GM23338 (cell line): ENCODE measurements around the gene SRSF7. TPM values are rescaled to one million over a fixed set of nuclear protein-coding genes. Genes with fewer than 3 reads are reported as not detected.
A peak's percentile ranks its signal among the peaks of the same experiment; 100 is the strongest.

Experiments
- ATAC-seq: fragments of 200-7000 bp; cut with Tn5 transposase; 3 replicates; pipeline ENCODE4 v1.9.1; 2020
- DNase-seq: peaks from one replicate; pipeline ENCODE4 v3.0.0-alpha.2; 2015; ENCODE audit warnings: low spot score
- H2AFZ ChIP-seq: fragments of 200-600 bp; sonication (generic); 2 replicates; pipeline ENCODE4 v1.8.0; 2016; ENCODE audit warnings: antibody characterized with exemption, mild to moderate bottlenecking, moderate library complexity
- H3F3A ChIP-seq: fragments of 200-600 bp; sonication (generic); replicated peaks from 2 replicates; pipeline ENCODE4 v1.8.0; 2017; ENCODE audit warnings: antibody characterized with exemption, mixed run types, low read depth
- H3K27ac ChIP-seq: fragments of 200-600 bp; sonication (generic); 2 replicates; pipeline ENCODE4 v1.6.1; 2016; ENCODE audit warnings: low read depth
- H3K27me3 ChIP-seq: fragments of 200-600 bp; sonication (generic); 2 replicates; pipeline ENCODE4 v1.8.0; 2016; ENCODE audit warnings: mild to moderate bottlenecking, mixed run types, moderate library complexity; ENCODE audit not compliant: insufficient read depth
- H3K36me3 ChIP-seq: fragments of 200-600 bp; sonication (generic); 2 replicates; pipeline ENCODE4 v1.8.0; 2016; ENCODE audit warnings: mild to moderate bottlenecking; ENCODE audit not compliant: insufficient read depth
- H3K4me1 ChIP-seq: fragments of 200-600 bp; sonication (generic); 2 replicates; pipeline ENCODE4 v1.8.0; 2016; ENCODE audit warnings: mild to moderate bottlenecking, moderate library complexity; ENCODE audit not compliant: insufficient read depth
- H3K4me2 ChIP-seq: fragments of 200-600 bp; sonication (generic); 2 replicates; pipeline ENCODE4 v1.7.1; 2017; ENCODE audit warnings: mixed run types
- H3K4me3 ChIP-seq: fragments of 200-600 bp; sonication (generic); 2 replicates; pipeline ENCODE4 v1.6.1; 2016; ENCODE audit warnings: mixed run types
- H3K79me2 ChIP-seq: fragments of 200-600 bp; sonication (generic); replicated peaks from 2 replicates; pipeline ENCODE4 v1.8.0; 2017; ENCODE audit warnings: mild to moderate bottlenecking; ENCODE audit not compliant: insufficient read depth
- H3K9me2 ChIP-seq: fragments of 200-600 bp; sonication (generic); 2 replicates; pipeline ENCODE4 v1.8.0; 2017; ENCODE audit not compliant: insufficient read depth
- H4K20me1 ChIP-seq: fragments of 200-600 bp; sonication (generic); replicated peaks from 2 replicates; pipeline ENCODE4 v1.8.0; 2017; ENCODE audit warnings: mild to moderate bottlenecking; ENCODE audit not compliant: insufficient read depth
- H3K27ac Mint-ChIP-seq: 2 replicates; pipeline ENCODE4 v1.8.0; 2020; ENCODE audit warnings: inconsistent platforms, mild to moderate bottlenecking, moderate library complexity, mixed read lengths
- H3K27me3 Mint-ChIP-seq: 3 replicates; pipeline ENCODE4 v1.8.0; 2022; ENCODE audit warnings: low read depth, mild to moderate bottlenecking, moderate library complexity, mixed read lengths, inconsistent platforms; ENCODE audit not compliant: insufficient read depth, poor library complexity
- H3K36me3 Mint-ChIP-seq: 3 replicates; pipeline ENCODE4 v1.8.0; 2021; ENCODE audit warnings: low read depth, mild to moderate bottlenecking, inconsistent platforms, moderate library complexity, mixed read lengths
- H3K4me1 Mint-ChIP-seq: 3 replicates; pipeline ENCODE4 v1.8.0; 2020; ENCODE audit warnings: mild to moderate bottlenecking, inconsistent platforms, mixed read lengths
- H3K4me3 Mint-ChIP-seq: 3 replicates; pipeline ENCODE4 v1.8.0; 2021; ENCODE audit warnings: moderate library complexity, mild to moderate bottlenecking, inconsistent platforms, mixed read lengths
- H3K9me3 Mint-ChIP-seq: 3 replicates; pipeline ENCODE4 v1.8.0; 2020; ENCODE audit warnings: moderate library complexity, mild to moderate bottlenecking, inconsistent platforms, mixed read lengths
- CREB1 ChIP-seq: fragments of 250-450 bp; sonication (Bioruptor Pico); IDR thresholded peaks from 2 replicates; pipeline ENCODE4 v1.5.0; 2020; ENCODE audit warnings: low read depth, mild to moderate bottlenecking, moderate library complexity
- EZH2 ChIP-seq: fragments of 200-600 bp; sonication (generic); IDR thresholded peaks from one replicate; pipeline ENCODE4 v1.8.0; 2017; ENCODE audit warnings: antibody characterized with exemption, mild to moderate bottlenecking, low read depth; ENCODE audit not compliant: unreplicated experiment
- EZH2phosphoT487 ChIP-seq: fragments of 200-600 bp; sonication (generic); IDR thresholded peaks from one replicate; pipeline ENCODE4 v1.8.1; 2018; ENCODE audit warnings: antibody characterized with exemption; ENCODE audit not compliant: unreplicated experiment
- JUNB ChIP-seq: IDR thresholded peaks from one replicate; pipeline ENCODE4 v1.6.1; 2016; ENCODE audit warnings: antibody characterized with exemption; ENCODE audit not compliant: unreplicated experiment
- NANOG ChIP-seq: IDR thresholded peaks from 2 replicates; pipeline ENCODE4 v1.6.1; 2016; ENCODE audit warnings: antibody characterized with exemption, borderline replicate concordance
- POLR2AphosphoS5 ChIP-seq: IDR thresholded peaks from 2 replicates; pipeline ENCODE4 v1.6.1; 2016; ENCODE audit warnings: antibody characterized with exemption, low read depth
- STAT1 ChIP-seq: IDR thresholded peaks from one replicate; pipeline ENCODE4 v1.6.1; 2016; ENCODE audit warnings: antibody characterized with exemption; ENCODE audit not compliant: unreplicated experiment
- ZNF114 ChIP-seq: fragments of 250-450 bp; sonication (Bioruptor Pico); IDR thresholded peaks from 2 replicates; pipeline ENCODE4 v1.5.0; 2020; ENCODE audit warnings: mild to moderate bottlenecking, moderate library complexity
- ZNF331 ChIP-seq: fragments of 250-450 bp; sonication (Bioruptor Pico); IDR thresholded peaks from 2 replicates; pipeline ENCODE4 v1.5.0; 2020; ENCODE audit warnings: low read depth, mild to moderate bottlenecking, moderate library complexity
- polyA plus RNA-seq: library from polyadenylated mRNA; unstranded; fragments of >200 nt; fragmentation: Nextera tagmentation; extraction: Ambion mirVana; gene quantifications from 2 replicates; pipeline ENCODE4 v1.2.1, GENCODE V29; 2016
- total RNA-seq: library from RNA; depleted of rRNA; stranded (reverse); fragments of >200 nt; shearing (Covaris generic); gene quantifications from 2 replicates; pipeline ENCODE4 v1.2.3, GENCODE V29; 2014
- TF ChIP-seq, protein P1 (sequence below): IDR thresholded peaks from one replicate; pipeline ENCODE4 v1.6.1; 2018; ENCODE audit warnings: antibody characterized with exemption; ENCODE audit not compliant: unreplicated experiment
- TF ChIP-seq, protein P2 (sequence below): IDR thresholded peaks from 2 replicates; pipeline ENCODE4 v1.6.1; 2016; ENCODE audit warnings: antibody characterized with exemption
- TF ChIP-seq, protein P3 (sequence below): fragments of 250-450 bp; sonication (Bioruptor Pico); IDR thresholded peaks from 2 replicates; pipeline ENCODE4 v1.5.0; 2020; ENCODE audit warnings: mild to moderate bottlenecking, moderate library complexity

The SRSF7 gene
- total and polyA plus RNA-seq, 2 experiments from 2014 or later: 251 to 572 TPM

DNA sequence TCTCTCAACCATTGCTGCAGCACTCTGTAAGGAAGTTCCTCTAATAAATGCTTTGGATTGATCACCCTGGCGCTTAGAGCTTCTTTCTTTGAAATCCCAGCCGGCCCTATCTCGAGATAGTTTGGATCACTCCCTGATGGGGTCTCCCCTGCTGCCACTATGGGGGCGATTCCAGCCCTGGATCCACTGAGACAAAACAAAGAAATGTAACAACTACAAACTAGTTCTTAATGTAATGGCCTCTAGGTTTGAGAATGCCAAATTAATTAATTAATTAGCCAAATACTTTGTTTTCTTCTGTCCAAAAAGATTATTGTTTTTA lies 15.2 kb downstream of the SRSF7 start (continued):
- no peak for TF ChIP-seq EZH2
- TF ChIP-seq CREB1: no peak

DNA sequence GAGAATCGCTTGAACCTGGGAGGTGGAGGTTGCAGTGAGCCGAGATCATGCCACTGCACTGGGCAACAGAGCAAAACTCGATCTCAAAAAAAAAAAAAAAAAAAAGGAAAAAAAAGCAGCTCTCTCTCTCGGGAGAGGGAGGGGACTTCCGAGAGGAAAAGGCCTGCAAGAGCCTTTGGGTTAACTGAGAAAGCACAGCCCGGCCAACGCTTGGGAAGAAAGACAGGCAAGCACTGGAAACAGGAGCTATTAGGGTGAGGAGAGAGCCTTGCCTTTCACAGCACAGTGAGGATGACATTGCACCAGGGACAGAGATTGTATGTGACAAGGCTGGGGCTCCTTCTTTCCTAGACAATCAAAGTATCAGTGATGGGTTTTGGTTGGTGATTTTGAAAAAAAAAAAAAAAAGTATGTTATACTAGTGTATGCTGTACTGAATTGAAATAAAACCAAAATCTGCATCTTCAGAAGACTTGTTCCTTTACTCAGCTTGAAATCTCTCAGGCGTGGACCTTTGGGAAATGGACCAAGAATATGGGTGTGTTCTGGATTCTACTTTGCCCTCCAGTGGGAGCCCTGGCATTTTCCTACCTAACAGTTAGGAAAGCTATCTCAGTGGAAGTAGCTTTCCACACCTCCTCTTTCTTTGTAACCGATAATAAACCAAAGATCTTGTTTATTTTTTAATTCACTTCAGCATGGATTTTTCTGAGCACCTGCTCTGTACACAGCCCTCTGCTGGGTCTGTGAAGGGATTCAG lies 16.7 kb downstream of the SRSF7 start:
- no peak overlapping the region for H3K27ac Mint-ChIP-seq
- peaks cover 26% of the 10 kb centered on the region for H3K36me3 Mint-ChIP-seq
- H2AFZ ChIP-seq: no peak overlapping the region
- H3K4me3 Mint-ChIP-seq: no peak overlapping the region
- H3K27ac ChIP-seq: peak overlapping the region; percentile 72; the same call in 1 of the 2 replicates
- H3K9me2 ChIP-seq: no peaks in the 10 kb centered on the region
- peaks cover 8% of the 10 kb centered on the region; the same call in 2 of the 3 replicates for H3K9me3 Mint-ChIP-seq
- peaks cover 5% of the 10 kb centered on the region for H3K36me3 ChIP-seq
- peaks cover 21% of the 10 kb centered on the region for H3K4me1 Mint-ChIP-seq
- H3K27me3 Mint-ChIP-seq: peaks cover 13% of the 10 kb centered on the region
- H3K27me3 ChIP-seq: no peaks in the 10 kb centered on the region
- peaks cover 4% of the 10 kb centered on the region; the same call in 1 of the 2 replicates for H3K79me2 ChIP-seq
- H3K4me3 ChIP-seq: no peak overlapping the region
- H3F3A ChIP-seq: 0 out of 2 replicates have a peak, but pooled peaks cover 8% of the 10 kb centered on the region
- peaks cover 16% of the 10 kb centered on the region for H3K4me1 ChIP-seq
- DNase-seq: no peak
- no peak for ATAC-seq
- H3K4me2 ChIP-seq: no peak overlapping the region
- no peaks in the 10 kb centered on the region; the same call in none of the 2 replicates for H4K20me1 ChIP-seq
- TF ChIP-seq POLR2AphosphoS5: no peak
- no peak for TF ChIP-seq JUNB
- no peak for TF ChIP-seq EZH2
- TF ChIP-seq NANOG: no peak
- TF ChIP-seq CREB1: no peak
- TF ChIP-seq, protein P1, sequence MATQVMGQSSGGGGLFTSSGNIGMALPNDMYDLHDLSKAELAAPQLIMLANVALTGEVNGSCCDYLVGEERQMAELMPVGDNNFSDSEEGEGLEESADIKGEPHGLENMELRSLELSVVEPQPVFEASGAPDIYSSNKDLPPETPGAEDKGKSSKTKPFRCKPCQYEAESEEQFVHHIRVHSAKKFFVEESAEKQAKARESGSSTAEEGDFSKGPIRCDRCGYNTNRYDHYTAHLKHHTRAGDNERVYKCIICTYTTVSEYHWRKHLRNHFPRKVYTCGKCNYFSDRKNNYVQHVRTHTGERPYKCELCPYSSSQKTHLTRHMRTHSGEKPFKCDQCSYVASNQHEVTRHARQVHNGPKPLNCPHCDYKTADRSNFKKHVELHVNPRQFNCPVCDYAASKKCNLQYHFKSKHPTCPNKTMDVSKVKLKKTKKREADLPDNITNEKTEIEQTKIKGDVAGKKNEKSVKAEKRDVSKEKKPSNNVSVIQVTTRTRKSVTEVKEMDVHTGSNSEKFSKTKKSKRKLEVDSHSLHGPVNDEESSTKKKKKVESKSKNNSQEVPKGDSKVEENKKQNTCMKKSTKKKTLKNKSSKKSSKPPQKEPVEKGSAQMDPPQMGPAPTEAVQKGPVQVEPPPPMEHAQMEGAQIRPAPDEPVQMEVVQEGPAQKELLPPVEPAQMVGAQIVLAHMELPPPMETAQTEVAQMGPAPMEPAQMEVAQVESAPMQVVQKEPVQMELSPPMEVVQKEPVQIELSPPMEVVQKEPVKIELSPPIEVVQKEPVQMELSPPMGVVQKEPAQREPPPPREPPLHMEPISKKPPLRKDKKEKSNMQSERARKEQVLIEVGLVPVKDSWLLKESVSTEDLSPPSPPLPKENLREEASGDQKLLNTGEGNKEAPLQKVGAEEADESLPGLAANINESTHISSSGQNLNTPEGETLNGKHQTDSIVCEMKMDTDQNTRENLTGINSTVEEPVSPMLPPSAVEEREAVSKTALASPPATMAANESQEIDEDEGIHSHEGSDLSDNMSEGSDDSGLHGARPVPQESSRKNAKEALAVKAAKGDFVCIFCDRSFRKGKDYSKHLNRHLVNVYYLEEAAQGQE: no peak
- no peak for TF ChIP-seq ZNF331 (CRISPR knock-in tag)
- no peak for TF ChIP-seq ZNF114
- TF ChIP-seq, protein P2, sequence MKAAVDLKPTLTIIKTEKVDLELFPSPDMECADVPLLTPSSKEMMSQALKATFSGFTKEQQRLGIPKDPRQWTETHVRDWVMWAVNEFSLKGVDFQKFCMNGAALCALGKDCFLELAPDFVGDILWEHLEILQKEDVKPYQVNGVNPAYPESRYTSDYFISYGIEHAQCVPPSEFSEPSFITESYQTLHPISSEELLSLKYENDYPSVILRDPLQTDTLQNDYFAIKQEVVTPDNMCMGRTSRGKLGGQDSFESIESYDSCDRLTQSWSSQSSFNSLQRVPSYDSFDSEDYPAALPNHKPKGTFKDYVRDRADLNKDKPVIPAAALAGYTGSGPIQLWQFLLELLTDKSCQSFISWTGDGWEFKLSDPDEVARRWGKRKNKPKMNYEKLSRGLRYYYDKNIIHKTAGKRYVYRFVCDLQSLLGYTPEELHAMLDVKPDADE: no peak
- TF ChIP-seq STAT1: no peak
- TF ChIP-seq EZH2phosphoT487: no peak
- TF ChIP-seq, protein P3, sequence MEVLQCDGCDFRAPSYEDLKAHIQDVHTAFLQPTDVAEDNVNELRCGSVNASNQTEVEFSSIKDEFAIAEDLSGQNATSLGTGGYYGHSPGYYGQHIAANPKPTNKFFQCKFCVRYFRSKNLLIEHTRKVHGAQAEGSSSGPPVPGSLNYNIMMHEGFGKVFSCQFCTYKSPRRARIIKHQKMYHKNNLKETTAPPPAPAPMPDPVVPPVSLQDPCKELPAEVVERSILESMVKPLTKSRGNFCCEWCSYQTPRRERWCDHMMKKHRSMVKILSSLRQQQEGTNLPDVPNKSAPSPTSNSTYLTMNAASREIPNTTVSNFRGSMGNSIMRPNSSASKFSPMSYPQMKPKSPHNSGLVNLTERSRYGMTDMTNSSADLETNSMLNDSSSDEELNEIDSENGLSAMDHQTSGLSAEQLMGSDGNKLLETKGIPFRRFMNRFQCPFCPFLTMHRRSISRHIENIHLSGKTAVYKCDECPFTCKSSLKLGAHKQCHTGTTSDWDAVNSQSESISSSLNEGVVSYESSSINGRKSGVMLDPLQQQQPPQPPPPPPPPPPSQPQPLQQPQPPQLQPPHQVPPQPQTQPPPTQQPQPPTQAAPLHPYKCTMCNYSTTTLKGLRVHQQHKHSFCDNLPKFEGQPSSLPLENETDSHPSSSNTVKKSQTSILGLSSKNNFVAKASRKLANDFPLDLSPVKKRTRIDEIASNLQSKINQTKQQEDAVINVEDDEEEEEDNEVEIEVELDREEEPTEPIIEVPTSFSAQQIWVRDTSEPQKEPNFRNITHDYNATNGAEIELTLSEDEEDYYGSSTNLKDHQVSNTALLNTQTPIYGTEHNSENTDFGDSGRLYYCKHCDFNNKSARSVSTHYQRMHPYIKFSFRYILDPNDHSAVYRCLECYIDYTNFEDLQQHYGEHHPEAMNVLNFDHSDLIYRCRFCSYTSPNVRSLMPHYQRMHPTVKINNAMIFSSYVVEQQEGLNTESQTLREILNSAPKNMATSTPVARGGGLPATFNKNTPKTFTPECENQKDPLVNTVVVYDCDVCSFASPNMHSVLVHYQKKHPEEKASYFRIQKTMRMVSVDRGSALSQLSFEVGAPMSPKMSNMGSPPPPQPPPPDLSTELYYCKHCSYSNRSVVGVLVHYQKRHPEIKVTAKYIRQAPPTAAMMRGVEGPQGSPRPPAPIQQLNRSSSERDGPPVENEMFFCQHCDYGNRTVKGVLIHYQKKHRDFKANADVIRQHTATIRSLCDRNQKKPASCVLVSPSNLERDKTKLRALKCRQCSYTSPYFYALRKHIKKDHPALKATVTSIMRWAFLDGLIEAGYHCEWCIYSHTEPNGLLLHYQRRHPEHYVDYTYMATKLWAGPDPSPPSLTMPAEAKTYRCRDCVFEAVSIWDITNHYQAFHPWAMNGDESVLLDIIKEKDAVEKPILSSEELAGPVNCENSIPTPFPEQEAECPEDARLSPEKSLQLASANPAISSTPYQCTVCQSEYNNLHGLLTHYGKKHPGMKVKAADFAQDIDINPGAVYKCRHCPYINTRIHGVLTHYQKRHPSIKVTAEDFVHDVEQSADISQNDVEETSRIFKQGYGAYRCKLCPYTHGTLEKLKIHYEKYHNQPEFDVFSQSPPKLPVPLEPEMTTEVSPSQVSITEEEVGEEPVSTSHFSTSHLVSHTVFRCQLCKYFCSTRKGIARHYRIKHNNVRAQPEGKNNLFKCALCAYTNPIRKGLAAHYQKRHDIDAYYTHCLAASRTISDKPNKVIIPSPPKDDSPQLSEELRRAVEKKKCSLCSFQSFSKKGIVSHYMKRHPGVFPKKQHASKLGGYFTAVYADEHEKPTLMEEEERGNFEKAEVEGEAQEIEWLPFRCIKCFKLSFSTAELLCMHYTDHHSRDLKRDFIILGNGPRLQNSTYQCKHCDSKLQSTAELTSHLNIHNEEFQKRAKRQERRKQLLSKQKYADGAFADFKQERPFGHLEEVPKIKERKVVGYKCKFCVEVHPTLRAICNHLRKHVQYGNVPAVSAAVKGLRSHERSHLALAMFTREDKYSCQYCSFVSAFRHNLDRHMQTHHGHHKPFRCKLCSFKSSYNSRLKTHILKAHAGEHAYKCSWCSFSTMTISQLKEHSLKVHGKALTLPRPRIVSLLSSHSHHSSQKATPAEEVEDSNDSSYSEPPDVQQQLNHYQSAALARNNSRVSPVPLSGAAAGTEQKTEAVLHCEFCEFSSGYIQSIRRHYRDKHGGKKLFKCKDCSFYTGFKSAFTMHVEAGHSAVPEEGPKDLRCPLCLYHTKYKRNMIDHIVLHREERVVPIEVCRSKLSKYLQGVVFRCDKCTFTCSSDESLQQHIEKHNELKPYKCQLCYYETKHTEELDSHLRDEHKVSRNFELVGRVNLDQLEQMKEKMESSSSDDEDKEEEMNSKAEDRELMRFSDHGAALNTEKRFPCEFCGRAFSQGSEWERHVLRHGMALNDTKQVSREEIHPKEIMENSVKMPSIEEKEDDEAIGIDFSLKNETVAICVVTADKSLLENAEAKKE (CRISPR knock-in tag): no peak
